BJ (cell line): ENCODE results near the gene MAP3K1. TPM values are rescaled to one million over a fixed set of nuclear protein-coding genes. Genes with fewer than 3 reads are reported as not detected.

ENCODE experiments used
- CTCF ChIA-PET: fragments of 350-600 bp; formaldehyde crosslinking; extraction: SDS; loops from one replicate; lab custom pipeline; 2021; ENCODE audit warnings: antibody characterized with exemption, inconsistent platforms; lab: Yijun Ruan, JAX
- POLR2A ChIA-PET: fragments of 300-600 bp; sonication (Branson Sonifier 250); formaldehyde crosslinking; extraction: SDS; loops from one replicate; lab custom pipeline; 2021; ENCODE audit warnings: antibody characterized with exemption; lab: Charles Lee
- DNase-seq: peaks from one replicate; pipeline ENCODE4 v3.0.0-alpha.2; 2011; ENCODE audit warnings: low read depth
- H3K27me3 ChIP-seq: 2 replicates; pipeline ENCODE4 v1.6.0; 2011; ENCODE audit warnings: low read length; ENCODE audit not compliant: control insufficient read depth, insufficient read depth
- H3K36me3 ChIP-seq: 2 replicates; pipeline ENCODE4 v1.5.1; 2011; ENCODE audit warnings: low read length; ENCODE audit not compliant: control insufficient read depth, insufficient read depth
- H3K4me3 ChIP-seq: 2 replicates; pipeline ENCODE4 v1.5.1; 2011; ENCODE audit warnings: low read depth, mild to moderate bottlenecking, control low read depth, low read length
- polyA plus RNA-seq: library from polyadenylated mRNA; depleted of rRNA; stranded (reverse); fragments of >200 nt; gene quantifications from 2 replicates; pipeline ENCODE4 v1.2.3, GENCODE V29; 2011
- TF ChIP-seq, protein P1 (sequence below): IDR thresholded peaks from 2 replicates; pipeline ENCODE4 v1.5.1; 2011; ENCODE audit warnings: low read depth, mild to moderate bottlenecking, control low read depth, inconsistent platforms, low read length, moderate library complexity; ENCODE audit not compliant: insufficient read depth

The MAP3K1 gene
- polyA plus RNA-seq, 1 experiment: 4.3 TPM

DNA sequence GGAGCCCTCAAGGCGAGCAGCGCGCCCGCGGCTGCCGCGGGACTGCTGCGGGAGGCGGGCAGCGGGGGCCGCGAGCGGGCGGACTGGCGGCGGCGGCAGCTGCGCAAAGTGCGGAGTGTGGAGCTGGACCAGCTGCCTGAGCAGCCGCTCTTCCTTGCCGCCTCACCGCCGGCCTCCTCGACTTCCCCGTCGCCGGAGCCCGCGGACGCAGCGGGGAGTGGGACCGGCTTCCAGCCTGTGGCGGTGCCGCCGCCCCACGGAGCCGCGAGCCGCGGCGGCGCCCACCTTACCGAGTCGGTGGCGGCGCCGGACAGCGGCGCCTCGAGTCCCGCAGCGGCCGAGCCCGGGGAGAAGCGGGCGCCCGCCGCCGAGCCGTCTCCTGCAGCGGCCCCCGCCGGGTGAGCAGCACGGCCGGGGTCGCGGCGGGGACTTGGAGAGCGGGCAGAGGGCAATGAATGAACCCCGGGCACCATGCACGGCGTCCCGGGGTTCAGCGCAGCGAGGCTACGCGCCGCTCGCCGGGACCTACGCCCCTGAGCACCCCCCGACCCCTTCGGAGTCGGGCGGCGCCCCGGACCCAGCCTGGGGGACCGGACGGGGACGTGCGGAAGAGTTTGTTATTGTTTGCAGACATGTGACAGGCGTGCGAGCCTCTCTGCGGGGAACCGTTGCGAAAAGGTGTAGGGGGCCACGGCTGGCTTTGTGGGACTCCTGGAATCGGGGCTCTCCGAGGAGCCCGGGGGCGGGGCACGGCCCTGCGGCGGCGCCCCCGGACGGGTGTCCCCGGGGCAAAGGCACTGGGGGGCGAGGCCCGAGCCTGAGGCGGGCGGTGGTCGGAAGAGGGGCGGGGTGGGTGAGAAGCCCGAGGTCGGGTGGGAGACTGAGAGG lies 553 bp downstream of the MAP3K1 start:
- no peak for DNase-seq
- Histone ChIP-seq H3K36me3 (no peaks in the 10 kb centered on the region), H3K4me3 (peak overlapping the region; percentile 58), H3K27me3 (peaks cover 4% of the 10 kb centered on the region)
- TF ChIP-seq, protein P1, sequence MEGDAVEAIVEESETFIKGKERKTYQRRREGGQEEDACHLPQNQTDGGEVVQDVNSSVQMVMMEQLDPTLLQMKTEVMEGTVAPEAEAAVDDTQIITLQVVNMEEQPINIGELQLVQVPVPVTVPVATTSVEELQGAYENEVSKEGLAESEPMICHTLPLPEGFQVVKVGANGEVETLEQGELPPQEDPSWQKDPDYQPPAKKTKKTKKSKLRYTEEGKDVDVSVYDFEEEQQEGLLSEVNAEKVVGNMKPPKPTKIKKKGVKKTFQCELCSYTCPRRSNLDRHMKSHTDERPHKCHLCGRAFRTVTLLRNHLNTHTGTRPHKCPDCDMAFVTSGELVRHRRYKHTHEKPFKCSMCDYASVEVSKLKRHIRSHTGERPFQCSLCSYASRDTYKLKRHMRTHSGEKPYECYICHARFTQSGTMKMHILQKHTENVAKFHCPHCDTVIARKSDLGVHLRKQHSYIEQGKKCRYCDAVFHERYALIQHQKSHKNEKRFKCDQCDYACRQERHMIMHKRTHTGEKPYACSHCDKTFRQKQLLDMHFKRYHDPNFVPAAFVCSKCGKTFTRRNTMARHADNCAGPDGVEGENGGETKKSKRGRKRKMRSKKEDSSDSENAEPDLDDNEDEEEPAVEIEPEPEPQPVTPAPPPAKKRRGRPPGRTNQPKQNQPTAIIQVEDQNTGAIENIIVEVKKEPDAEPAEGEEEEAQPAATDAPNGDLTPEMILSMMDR: no peak
- ChIA-PET POLR2A (no interaction called here), CTCF (no interaction called here)

GRCh38 chr5:56816546-56817081 lies 1.3 kb downstream of the MAP3K1 start:
- peak overlapping the region; percentile 58 for H3K4me3 ChIP-seq
- DNase-seq: no peak
- TF ChIP-seq, protein P1: no peak
- ChIA-PET CTCF (no interaction called here), POLR2A (no interaction called here)
- H3K27me3 ChIP-seq: peaks cover 4% of the 10 kb centered on the region
- no peaks in the 10 kb centered on the region for H3K36me3 ChIP-seq

GRCh38 chr5:56817263-56818014 lies 2.1 kb downstream of the MAP3K1 start:
- Histone ChIP-seq H3K27me3 (peaks cover 4% of the 10 kb centered on the region), H3K36me3 (no peaks in the 10 kb centered on the region), H3K4me3 (peak overlapping the region; percentile 58)
- DNase-seq: no peak
- TF ChIP-seq, protein P1: no peak
- CTCF ChIA-PET: no interaction called here
- POLR2A ChIA-PET: no interaction called here

DNA sequence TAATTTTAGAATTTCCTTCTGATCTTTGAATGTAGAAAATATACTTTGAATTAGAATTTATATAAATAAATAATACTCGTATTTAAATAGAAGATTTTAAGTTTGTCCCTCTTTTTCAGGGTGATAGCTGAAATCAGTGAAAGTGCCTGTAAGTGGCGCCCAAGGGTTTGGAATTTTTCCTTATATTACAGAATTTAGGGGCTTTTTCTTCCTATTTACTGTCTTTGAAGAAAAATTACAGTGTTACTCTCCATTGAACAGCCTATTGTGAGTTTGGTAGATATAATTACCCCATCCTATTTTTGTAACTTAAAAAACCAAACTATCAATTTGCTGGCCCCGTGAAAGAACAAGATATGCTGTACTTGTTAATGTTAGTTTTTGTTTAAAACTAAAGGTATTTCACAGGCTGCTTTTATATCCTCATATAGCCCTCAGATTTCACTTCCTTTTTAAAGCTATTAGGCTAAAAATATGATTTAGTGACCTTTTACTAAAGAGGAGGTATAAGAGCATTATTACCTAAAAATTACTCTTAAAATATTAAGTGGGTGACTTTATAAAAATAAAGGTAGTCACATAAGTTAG lies 3.2 kb downstream of the MAP3K1 start:
- CTCF ChIA-PET: no interaction called here
- DNase-seq: no peak
- POLR2A ChIA-PET: no interaction called here
- no peak overlapping the region for H3K4me3 ChIP-seq
- H3K36me3 ChIP-seq: no peaks in the 10 kb centered on the region
- TF ChIP-seq, protein P1: peak; percentile 41
- peaks cover 4% of the 10 kb centered on the region for H3K27me3 ChIP-seq
